H1 (cell line): Measurements from ENCODE around the gene AP1S1. TPM values are rescaled to one million over a fixed set of nuclear protein-coding genes. Genes with fewer than 3 reads are reported as not detected.

ENCODE experiments used
- CTCF ChIA-PET: fragments of 300-600 bp; sonication (Branson Sonifier 250); formaldehyde crosslinking; loops from one replicate; lab custom pipeline; 2021; ENCODE audit not compliant: partially characterized antibody; lab: Charles Lee
- POLR2A ChIA-PET: fragments of 300-600 bp; sonication (Branson Sonifier 250); formaldehyde crosslinking; loops from one replicate; lab custom pipeline; 2021; ENCODE audit warnings: inconsistent platforms; ENCODE audit not compliant: partially characterized antibody; lab: Charles Lee
- DNase-seq, 2 experiments: peaks; one replicate each; pipeline versions ENCODE4 v3.0.0 to v3.0.0-alpha.2; 2010 to 2022; ENCODE audit warnings: low spot score in 2 of 2, low read depth in 1 of 2, mixed read lengths in 1 of 2
- FAIRE-seq: peaks from 2 replicates; lab custom pipeline; 2011; peaks lifted over from hg19 to GRCh38; lab: Jason Lieb, UNC
- H2AFZ ChIP-seq: 2 replicates; pipeline ENCODE4 v1.8.1; 2012; ENCODE audit warnings: low read length, inconsistent platforms
- H2AK5ac ChIP-seq: 2 replicates; pipeline ENCODE4 v1.6.1; 2013; ENCODE audit warnings: low read depth, low read length
- H2BK120ac ChIP-seq: replicated peaks from 2 replicates; pipeline ENCODE3; 2013; ENCODE audit warnings: low read depth, low read length, inconsistent platforms
- H2BK12ac ChIP-seq: 2 replicates; pipeline ENCODE4 v1.6.1; 2013; ENCODE audit warnings: low read depth, low read length
- H2BK15ac ChIP-seq: 2 replicates; pipeline ENCODE4 v1.6.1; 2013; ENCODE audit warnings: low read length
- H2BK20ac ChIP-seq: 2 replicates; pipeline ENCODE4 v1.6.1; 2013; ENCODE audit warnings: low read length
- H2BK5ac ChIP-seq: 2 replicates; pipeline ENCODE4 v1.6.1; 2013; ENCODE audit warnings: low read depth, low read length
- H3K14ac ChIP-seq: 2 replicates; pipeline ENCODE4 v1.6.1; 2013; ENCODE audit warnings: inconsistent platforms; ENCODE audit not compliant: insufficient read length
- H3K18ac ChIP-seq: 2 replicates; pipeline ENCODE4 v1.6.1; 2013; ENCODE audit warnings: low read length; ENCODE audit errors: extremely low read depth
- H3K23ac ChIP-seq: 2 replicates; pipeline ENCODE4 v1.6.1; 2013; ENCODE audit warnings: inconsistent platforms; ENCODE audit not compliant: insufficient read length
- H3K23me2 ChIP-seq: 2 replicates; pipeline ENCODE4 v1.6.1; 2013; ENCODE audit warnings: low read depth, low read length
- H3K27ac ChIP-seq: 2 replicates; pipeline ENCODE4 v1.6.1; 2011; ENCODE audit warnings: low read depth, low read length, inconsistent platforms
- H3K27me3 ChIP-seq, 4 experiments: replicated peaks in 1 of 4; 1 replicate in 1 of 4; 2 replicates in 3 of 4; pipeline versions ENCODE4 v1.6.1 to v1.8.1; 2011 to 2013; ENCODE audit warnings: low read length in 3 of 4, mild to moderate bottlenecking in 3 of 4, inconsistent platforms in 2 of 4, mixed read lengths in 2 of 4, moderate library complexity in 1 of 4; ENCODE audit not compliant: control insufficient read depth in 3 of 4, insufficient read depth in 3 of 4; ENCODE audit errors: extremely low read depth in 1 of 4
- H3K36me3 ChIP-seq, 4 experiments: 2 replicates each; pipeline versions ENCODE4 v1.6.1 to v1.8.1; 2011 to 2013; ENCODE audit warnings: mild to moderate bottlenecking in 4 of 4, low read length in 3 of 4, moderate library complexity in 2 of 4, control low read depth in 1 of 4, inconsistent platforms in 1 of 4; ENCODE audit not compliant: insufficient read depth in 4 of 4, control insufficient read depth in 2 of 4
- H3K4ac ChIP-seq: replicated peaks from 2 replicates; pipeline ENCODE3; 2013; ENCODE audit warnings: low read length, low read depth, mixed read lengths, inconsistent platforms; ENCODE audit not compliant: insufficient read length
- H3K4me1 ChIP-seq, 4 experiments: replicated peaks in 1 of 4; 1 replicate in 1 of 4; 2 replicates in 3 of 4; pipeline versions ENCODE4 v1.6.1 to v1.8.1; 2011 to 2013; ENCODE audit warnings: low read length in 3 of 4, inconsistent platforms in 2 of 4, mixed read lengths in 1 of 4; ENCODE audit not compliant: insufficient read depth in 4 of 4, control insufficient read depth in 3 of 4
- H3K4me2 ChIP-seq, 2 experiments: 2 replicates each; pipeline versions ENCODE4 v1.6.1 to v1.8.1; 2011 to 2013; ENCODE audit warnings: low read depth in 2 of 2, low read length in 2 of 2, control low read depth in 1 of 2, inconsistent platforms in 1 of 2, mild to moderate bottlenecking in 1 of 2; ENCODE audit not compliant: insufficient read depth in 1 of 2
- H3K4me3 ChIP-seq, 4 experiments: fragments of 200-600, 300-600 bp in 1 of 4; sonication (generic), shearing (Covaris generic), sonication (Bioruptor Twin) in 1 of 4; 2 replicates each; pipeline versions ENCODE4 v1.5.1 to v1.8.1; 2011 to 2016; ENCODE audit warnings: low read length in 4 of 4, low read depth in 3 of 4, control low read depth in 2 of 4, inconsistent platforms in 2 of 4, mild to moderate bottlenecking in 2 of 4, mixed read lengths in 1 of 4, moderate library complexity in 1 of 4; ENCODE audit not compliant: insufficient read depth in 2 of 4; ENCODE audit errors: extremely low read depth in 1 of 4
- H3K56ac ChIP-seq: replicated peaks from 2 replicates; pipeline ENCODE3; 2013; ENCODE audit warnings: low read depth, mild to moderate bottlenecking, mixed read lengths, low read length, inconsistent platforms; ENCODE audit not compliant: insufficient read length
- H3K79me1 ChIP-seq: 2 replicates; pipeline ENCODE4 v1.6.1; 2013; ENCODE audit warnings: low read depth, low read length, control low read depth
- H3K79me2 ChIP-seq, 2 experiments: 2 replicates each; pipeline versions ENCODE4 v1.6.1 to v1.8.1; 2012 to 2013; ENCODE audit warnings: low read length in 2 of 2, mild to moderate bottlenecking in 2 of 2, inconsistent platforms in 1 of 2; ENCODE audit not compliant: insufficient read depth in 2 of 2, control insufficient read depth in 1 of 2
- H3K9ac ChIP-seq, 4 experiments: replicated peaks in 1 of 4; 1 replicate in 1 of 4; 2 replicates in 3 of 4; pipeline versions ENCODE4 v1.6.1 to v1.8.1; 2011 to 2013; ENCODE audit warnings: low read depth in 3 of 4, low read length in 3 of 4, control low read depth in 2 of 4, mild to moderate bottlenecking in 2 of 4, moderate library complexity in 2 of 4, inconsistent platforms in 1 of 4; ENCODE audit errors: extremely low read depth in 1 of 4
- H3K9me3 ChIP-seq, 2 experiments: 2 replicates each; pipeline versions ENCODE4 v1.6.1 to v1.8.1; 2012 to 2013; ENCODE audit warnings: mild to moderate bottlenecking in 2 of 2, moderate library complexity in 2 of 2, control low read depth in 1 of 2, inconsistent platforms in 1 of 2, low read depth in 1 of 2, low read length in 1 of 2, mixed read lengths in 1 of 2; ENCODE audit not compliant: insufficient read depth in 2 of 2
- H4K20me1 ChIP-seq, 2 experiments: replicated peaks in 1 of 2; 2 replicates each; pipeline versions ENCODE3 to v1.8.1; 2011 to 2013; ENCODE audit warnings: inconsistent platforms in 2 of 2, low read length in 2 of 2, mild to moderate bottlenecking in 1 of 2; ENCODE audit not compliant: insufficient read depth in 2 of 2, control insufficient read depth in 1 of 2
- H4K5ac ChIP-seq: 2 replicates; pipeline ENCODE4 v1.6.1; 2013; ENCODE audit warnings: low read length, low read depth, mixed read lengths, inconsistent platforms; ENCODE audit not compliant: insufficient read length
- H4K8ac ChIP-seq: 2 replicates; pipeline ENCODE4 v1.8.0; 2013; ENCODE audit warnings: mild to moderate bottlenecking, moderate library complexity, low read length, inconsistent platforms; ENCODE audit not compliant: insufficient read depth; ENCODE audit errors: extremely low read depth
- H4K91ac ChIP-seq: replicated peaks from 2 replicates; pipeline ENCODE3; 2013; ENCODE audit warnings: low read length, mixed read lengths, inconsistent platforms; ENCODE audit not compliant: insufficient read length
- BCL11A ChIP-seq, 2 experiments: IDR thresholded peaks; one replicate each; pipeline ENCODE4 v1.6.1; 2011; ENCODE audit warnings: low read depth in 2 of 2, low read length in 2 of 2, mild to moderate bottlenecking in 2 of 2
- EZH2 ChIP-seq: fragments of 200-600 bp; sonication (generic); IDR thresholded peaks from 2 replicates; pipeline ENCODE4 v1.7.1; 2012; ENCODE audit warnings: low read depth, mild to moderate bottlenecking, moderate library complexity, low read length, inconsistent platforms; ENCODE audit not compliant: severe bottlenecking
- KDM1A ChIP-seq: fragments of 200-600, 300-600 bp; sonication (generic); IDR thresholded peaks from 2 replicates; pipeline ENCODE4 v1.7.1; 2016; ENCODE audit warnings: mild to moderate bottlenecking, low read length, borderline replicate concordance
- MAFK ChIP-seq: IDR thresholded peaks from 2 replicates; pipeline ENCODE4 v1.6.1; 2012; ENCODE audit warnings: low read depth, mild to moderate bottlenecking, improper control_type of control experiment, low read length
- POLR2AphosphoS5 ChIP-seq: IDR thresholded peaks from 2 replicates; pipeline ENCODE4 v1.6.1; 2011; ENCODE audit warnings: low read depth, low read length
- SIRT6 ChIP-seq: IDR thresholded peaks from one replicate; pipeline ENCODE4 v1.7.1; 2012; ENCODE audit warnings: low read length, inconsistent platforms
- SP1 ChIP-seq: IDR thresholded peaks from 2 replicates; pipeline ENCODE4 v1.6.1; 2011; ENCODE audit warnings: low read depth, low read length
- WGBS, 2 experiments: shearing (Covaris generic) in 1 of 2; methylation state at CpG; one replicate each; pipeline versions ENCODE4 v1.1.6 to v1.1.7; 2013 to 2015; ENCODE audit warnings: low lambda C conversion rate in 2 of 2, mixed read lengths in 2 of 2, inconsistent platforms in 1 of 2, low coverage in 1 of 2, missing lambda C conversion rate in 1 of 2; ENCODE audit not compliant: insufficient replicate concordance in 2 of 2, insufficient coverage in 1 of 2, insufficient read length in 1 of 2; ENCODE audit errors: extremely low coverage in 1 of 2, missing lambda C conversion rate in 1 of 2; 5-methylcytosine and 5-hydroxymethylcytosine counted together
- polyA plus RNA-seq, 7 experiments: library from polyadenylated mRNA; depleted of rRNA in 3 of 7; stranded (reverse) in 5 of 7; unstranded in 2 of 7; fragments of >200 nt in 5 of 7; fragments of 200-250 nt in 2 of 7; gene quantifications; 1 replicate in 5 of 7; 2 replicates in 1 of 7; 4 replicates in 1 of 7; pipeline versions ENCODE4 v1.2.1 to v1.2.3, GENCODE V29; 2011 to 2013; ENCODE audit warnings: missing spikeins in 2 of 7, mixed read lengths in 2 of 7
- total RNA-seq: library from RNA; stranded (reverse); fragmentation: NEBNext Ultra II Directional; extraction: Animal tissue kit (Norgen Biotek cat#: 25700); gene quantifications from 2 replicates; pipeline ENCODE4 v1.2.1, GENCODE V29; 2021
- TF ChIP-seq, protein P1 (sequence below): IDR thresholded peaks from 2 replicates; pipeline ENCODE4 v1.6.1; 2012; ENCODE audit warnings: low read length, inconsistent platforms
- TF ChIP-seq, protein P2 (sequence below): IDR thresholded peaks from 2 replicates; pipeline ENCODE4 v1.6.1; 2012; ENCODE audit warnings: inconsistent platforms
- TF ChIP-seq, protein P3 (sequence below): IDR thresholded peaks from 2 replicates; pipeline ENCODE4 v1.6.1; 2011; ENCODE audit warnings: low read length, improper control_type of control experiment

The AP1S1 gene
- total and polyA plus RNA-seq, 2 of the 8 experiments (the other 6 are each of a cell fraction or from before 2014, with no cell fraction given), result 56.1 to 59.3 TPM

DNA sequence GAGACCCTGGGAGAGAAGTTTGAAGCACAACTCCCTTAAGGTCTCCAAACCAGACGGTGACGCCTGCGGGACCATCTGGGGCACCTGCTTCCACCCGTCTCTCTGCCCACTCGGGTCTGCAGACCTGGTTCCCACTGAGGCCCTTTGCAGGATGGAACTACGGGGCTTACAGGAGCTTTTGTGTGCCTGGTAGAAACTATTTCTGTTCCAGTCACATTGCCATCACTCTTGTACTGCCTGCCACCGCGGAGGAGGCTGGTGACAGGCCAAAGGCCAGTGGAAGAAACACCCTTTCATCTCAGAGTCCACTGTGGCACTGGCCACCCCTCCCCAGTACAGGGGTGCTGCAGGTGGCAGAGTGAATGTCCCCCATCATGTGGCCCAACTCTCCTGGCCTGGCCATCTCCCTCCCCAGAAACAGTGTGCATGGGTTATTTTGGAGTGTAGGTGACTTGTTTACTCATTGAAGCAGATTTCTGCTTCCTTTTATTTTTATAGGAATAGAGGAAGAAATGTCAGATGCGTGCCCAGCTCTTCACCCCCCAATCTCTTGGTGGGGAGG lies 16.5 kb upstream of the AP1S1 start:
- POLR2A ChIA-PET, result interaction anchor here (0.6 to 1.2 kb wide), 3 partner anchors 11 to 156 kb away, joined by 3 to 4 read pairs (median 4); partner anchors contain the start of genes SERPINE1 and TRIM56
- no peak overlapping the region for H3K4me3 ChIP-seq
- CTCF ChIA-PET, result interaction anchor here (0.7 to 9.7 kb wide), 17 partner anchors 9 to 245 kb away, joined by 3 to 168 read pairs (median 4); partner anchors contain the start of genes MOGAT3 and SERPINE1
- TF ChIP-seq, protein P1, sequence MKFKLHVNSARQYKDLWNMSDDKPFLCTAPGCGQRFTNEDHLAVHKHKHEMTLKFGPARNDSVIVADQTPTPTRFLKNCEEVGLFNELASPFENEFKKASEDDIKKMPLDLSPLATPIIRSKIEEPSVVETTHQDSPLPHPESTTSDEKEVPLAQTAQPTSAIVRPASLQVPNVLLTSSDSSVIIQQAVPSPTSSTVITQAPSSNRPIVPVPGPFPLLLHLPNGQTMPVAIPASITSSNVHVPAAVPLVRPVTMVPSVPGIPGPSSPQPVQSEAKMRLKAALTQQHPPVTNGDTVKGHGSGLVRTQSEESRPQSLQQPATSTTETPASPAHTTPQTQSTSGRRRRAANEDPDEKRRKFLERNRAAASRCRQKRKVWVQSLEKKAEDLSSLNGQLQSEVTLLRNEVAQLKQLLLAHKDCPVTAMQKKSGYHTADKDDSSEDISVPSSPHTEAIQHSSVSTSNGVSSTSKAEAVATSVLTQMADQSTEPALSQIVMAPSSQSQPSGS, result no peak
- TF ChIP-seq MAFK, result no peak
- TF ChIP-seq, protein P2, sequence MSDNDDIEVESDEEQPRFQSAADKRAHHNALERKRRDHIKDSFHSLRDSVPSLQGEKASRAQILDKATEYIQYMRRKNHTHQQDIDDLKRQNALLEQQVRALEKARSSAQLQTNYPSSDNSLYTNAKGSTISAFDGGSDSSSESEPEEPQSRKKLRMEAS, result no peak
- TF ChIP-seq BCL11A (IDR thresholded peaks at IDR 0.05; ENCODE audit: low read depth in 2 of 2, low read length in 2 of 2), result no peak
- no peak for TF ChIP-seq POLR2AphosphoS5
- TF ChIP-seq EZH2, result no peak
- TF ChIP-seq, protein P3, sequence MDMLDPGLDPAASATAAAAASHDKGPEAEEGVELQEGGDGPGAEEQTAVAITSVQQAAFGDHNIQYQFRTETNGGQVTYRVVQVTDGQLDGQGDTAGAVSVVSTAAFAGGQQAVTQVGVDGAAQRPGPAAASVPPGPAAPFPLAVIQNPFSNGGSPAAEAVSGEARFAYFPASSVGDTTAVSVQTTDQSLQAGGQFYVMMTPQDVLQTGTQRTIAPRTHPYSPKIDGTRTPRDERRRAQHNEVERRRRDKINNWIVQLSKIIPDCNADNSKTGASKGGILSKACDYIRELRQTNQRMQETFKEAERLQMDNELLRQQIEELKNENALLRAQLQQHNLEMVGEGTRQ, result no peak
- no peak for TF ChIP-seq KDM1A
- no peak for TF ChIP-seq SIRT6
- TF ChIP-seq SP1, result no peak

More for the DNA sequence above, 16.5 kb upstream of the AP1S1 start:
- no peaks in the 10 kb centered on the region for H3K79me2 ChIP-seq
- H3K79me1 ChIP-seq, result no peaks in the 10 kb centered on the region
- no peaks in the 10 kb centered on the region for H3K36me3 ChIP-seq
- H3K23me2 ChIP-seq, result no peaks in the 10 kb centered on the region; the same call in 1 of the 2 replicates
- DNase-seq (no peak), FAIRE-seq (no peak)
- H3K27me3 ChIP-seq, result peaks cover 0 to 2% (median 0%) of the 10 kb centered on the region in 4 experiments; a peak in 1 of 7 replicates
- no peaks in the 10 kb centered on the region for H3K9me3 ChIP-seq
- 95% methylated on average over 7 of the region's 9 CpGs; no CpG with 5 or more reads in 1 of the 2 experiments for WGBS, 2 experiments
- no peak overlapping the region for H3K18ac ChIP-seq
- no peak overlapping the region for H2BK120ac ChIP-seq
- no peak overlapping the region for H3K23ac ChIP-seq
- no peak overlapping the region for H2BK20ac ChIP-seq
- 0 out of 2 replicates have a peak overlapping the region, but pooled peaks have one; percentile 44 for H2BK12ac ChIP-seq
- H4K20me1 ChIP-seq, result no peaks in the 10 kb centered on the region
- H3K14ac ChIP-seq, result no peak overlapping the region
- H4K5ac ChIP-seq, result no peak overlapping the region
- H4K8ac ChIP-seq, result peak overlapping the region; percentile 75; the same call in 1 of the 2 replicates
- H2AFZ ChIP-seq, result no peak overlapping the region
- H3K9ac ChIP-seq, result no peak overlapping the region
- no peak overlapping the region for H3K56ac ChIP-seq
- peaks cover 2 to 14% (median 6%) of the 10 kb centered on the region in 4 experiments; a peak in 6 of 7 replicates for H3K4me1 ChIP-seq
- H3K4ac ChIP-seq, result no peak overlapping the region
- no peak overlapping the region for H3K4me2 ChIP-seq
- no peak overlapping the region for H3K27ac ChIP-seq
- H2AK5ac ChIP-seq, result no peak overlapping the region
- H2BK15ac ChIP-seq, result no peak overlapping the region
- H2BK5ac ChIP-seq, result no peak overlapping the region; the same call in 1 of the 2 replicates
- no peak overlapping the region for H4K91ac ChIP-seq
